RWPE2 (cell line): ENCODE data around the gene LRRC8D.
A peak's percentile ranks its signal among the peaks of the same experiment; 100 is the strongest.

Source experiments
- ATAC-seq: fragments of 200-7000 bp; cut with Tn5 transposase; 3 replicates; pipeline ENCODE4 v1.9.1; 2021; ENCODE audit warnings: low read depth
- DNase-seq: peaks from one replicate; pipeline ENCODE4 v3.0.0-alpha.2; 2020; ENCODE audit warnings: low spot score
- H3K27ac ChIP-seq: fragments of 450-650 bp; 2 replicates; pipeline ENCODE4 v1.5.1; 2017; ENCODE audit warnings: mild to moderate bottlenecking; ENCODE audit not compliant: poor library complexity, severe bottlenecking
- H3K27me3 ChIP-seq: fragments of 250-450 bp; sonication (Bioruptor Pico); 2 replicates; pipeline ENCODE4 v1.5.1; 2021; ENCODE audit warnings: mild to moderate bottlenecking, moderate library complexity; ENCODE audit not compliant: insufficient read depth, poor library complexity, severe bottlenecking
- H3K36me3 ChIP-seq: fragments of 250-450 bp; sonication (Bioruptor Pico); 2 replicates; pipeline ENCODE4 v1.5.1; 2020; ENCODE audit warnings: low read depth, mild to moderate bottlenecking, moderate library complexity
- H3K4me1 ChIP-seq: fragments of 250-450 bp; sonication (Bioruptor Pico); 2 replicates; pipeline ENCODE4 v1.5.1; 2021; ENCODE audit warnings: mild to moderate bottlenecking, moderate library complexity; ENCODE audit not compliant: insufficient read depth, poor library complexity, severe bottlenecking
- H3K4me3 ChIP-seq: fragments of 250-450 bp; sonication (Bioruptor Pico); 2 replicates; pipeline ENCODE4 v1.5.1; 2021; ENCODE audit warnings: mild to moderate bottlenecking, moderate library complexity; ENCODE audit not compliant: severe bottlenecking
- H3K9me3 ChIP-seq: fragments of 250-450 bp; sonication (Bioruptor Pico); 2 replicates; pipeline ENCODE4 v1.5.1; 2021; ENCODE audit warnings: mild to moderate bottlenecking, moderate library complexity; ENCODE audit not compliant: severe bottlenecking
- CTCF ChIP-seq: fragments of 450-650 bp; IDR thresholded peaks from one replicate; pipeline ENCODE4 v1.5.1; 2017; ENCODE audit warnings: mild to moderate bottlenecking, moderate library complexity; ENCODE audit not compliant: poor library complexity, severe bottlenecking

LRRC8D gene

GRCh38 chr1:89889323-89889615 lies 68.4 kb downstream of the LRRC8D start:
- no peak for ATAC-seq
- Histone ChIP-seq H3K9me3 (no peaks in the 10 kb centered on the region), H3K36me3 (peaks cover 5% of the 10 kb centered on the region; the same call in 1 of the 2 replicates), H3K27me3 (no peaks in the 10 kb centered on the region), H3K27ac (peak overlapping the region; percentile 85), H3K4me1 (peaks cover 63% of the 10 kb centered on the region), H3K4me3 (no peak overlapping the region)
- TF ChIP-seq CTCF: no peak
- no peak for DNase-seq

- peak overlapping the region; percentile 85 for H3K27ac ChIP-seq
- H3K4me3 ChIP-seq: no peak overlapping the region
- no peaks in the 10 kb centered on the region for H3K27me3 ChIP-seq
- H3K4me1 ChIP-seq: peaks cover 57% of the 10 kb centered on the region
- DNase-seq (peak; percentile 87), ATAC-seq (peak; percentile 82)
- TF ChIP-seq CTCF: no peak
- H3K9me3 ChIP-seq: no peaks in the 10 kb centered on the region
- H3K36me3 ChIP-seq: peaks cover 7% of the 10 kb centered on the region
These were observed 69.4 kb downstream of the LRRC8D start for GRCh38 chr1:89890085-89890752.

GRCh38 chr1:89892816-89893215 lies 72.0 kb downstream of the LRRC8D start:
- Histone ChIP-seq H3K27me3 (no peaks in the 10 kb centered on the region), H3K27ac (no peak overlapping the region), H3K4me1 (peaks cover 38% of the 10 kb centered on the region), H3K4me3 (no peak overlapping the region), H3K36me3 (peaks cover 12% of the 10 kb centered on the region), H3K9me3 (no peaks in the 10 kb centered on the region)
- no peak for TF ChIP-seq CTCF
- no peak for DNase-seq
- no peak for ATAC-seq

- Histone ChIP-seq H3K9me3 (no peaks in the 10 kb centered on the region), H3K4me3 (no peak overlapping the region), H3K36me3 (peaks cover 12% of the 10 kb centered on the region), H3K27ac (peak overlapping the region; percentile 60), H3K27me3 (no peaks in the 10 kb centered on the region), H3K4me1 (peaks cover 31% of the 10 kb centered on the region)
- DNase-seq: no peak
- no peak for TF ChIP-seq CTCF
- ATAC-seq: peak; percentile 84
These were observed 73.7 kb downstream of the LRRC8D start for GRCh38 chr1:89894210-89895201.
